Occipital lobe (tissue), 2 donors: Measurements from ENCODE around the gene SLC4A2. TPM values are rescaled to one million over a fixed set of nuclear protein-coding genes. Genes with fewer than 3 reads are reported as not detected.

ENCODE experiments used
- DNase-seq: peaks from one replicate; lab custom pipeline; 2025; lab: John Stamatoyannopoulos, UW
- total RNA-seq: library from RNA; depleted of rRNA; stranded (reverse); fragments of >200 nt; gene quantifications from one replicate; pipeline ENCODE4 v1.2.3, GENCODE V29; 2014

SLC4A2 gene
- total RNA-seq, 1 donor from 2014 or later = 13.7 TPM

- no peak for DNase-seq
These were observed 3.2 kb downstream of the SLC4A2 start for GRCh38 chr7:151062399-151063211.

GRCh38 chr7:151063212-151063561 lies 3.8 kb downstream of the SLC4A2 start:
- DNase-seq = no peak

GRCh38 chr7:151064454-151064853 lies 5.1 kb downstream of the SLC4A2 start:
- no peak for DNase-seq

- no peak for DNase-seq
These were observed 5.6 kb downstream of the SLC4A2 start for GRCh38 chr7:151064993-151065392.

GRCh38 chr7:151065516-151065915 lies 6.1 kb downstream of the SLC4A2 start:
- no peak for DNase-seq

GRCh38 chr7:151066273-151066974 lies 7.0 kb downstream of the SLC4A2 start:
- no peak for DNase-seq

- no peak for DNase-seq
These were observed 8.8 kb downstream of the SLC4A2 start for GRCh38 chr7:151068069-151068773.

GRCh38 chr7:151069841-151070573 lies 10.6 kb downstream of the SLC4A2 start:
- DNase-seq = no peak

GRCh38 chr7:151070574-151070960 lies 11.2 kb downstream of the SLC4A2 start:
- no peak for DNase-seq

GRCh38 chr7:151071032-151071866 lies 11.9 kb downstream of the SLC4A2 start:
- no peak for DNase-seq

GRCh38 chr7:151073990-151074389 lies 14.6 kb downstream of the SLC4A2 start:
- no peak for DNase-seq

GRCh38 chr7:151074817-151075661 lies 15.7 kb downstream of the SLC4A2 start:
- no peak for DNase-seq

- no peak for DNase-seq
These were observed 16.2 kb downstream of the SLC4A2 start for GRCh38 chr7:151075662-151075971.

GRCh38 chr7:151075978-151076426 lies 16.6 kb downstream of the SLC4A2 start:
- DNase-seq = no peak

- no peak for DNase-seq
These were observed 17.7 kb downstream of the SLC4A2 start for GRCh38 chr7:151076863-151077704.

GRCh38 chr7:151077705-151078232 lies 18.4 kb downstream of the SLC4A2 start:
- DNase-seq = no peak

GRCh38 chr7:151078233-151079040 lies 19.0 kb downstream of the SLC4A2 start:
- no peak for DNase-seq
